HG03159 (cell line): ENCODE results near the gene SLC28A1.

Experiments used
- ATAC-seq: cut with Tn5 transposase; IDR thresholded peaks from one replicate; pipeline ENCODE4 v1.9.1; 2021; ENCODE audit warnings: mild to moderate bottlenecking, moderate library complexity; ENCODE audit not compliant: unreplicated experiment

The SLC28A1 gene

GRCh38 chr15:84988909-84989644 is 104.6 kb downstream of the SLC28A1 start:
- ATAC-seq: no peak

DNA sequence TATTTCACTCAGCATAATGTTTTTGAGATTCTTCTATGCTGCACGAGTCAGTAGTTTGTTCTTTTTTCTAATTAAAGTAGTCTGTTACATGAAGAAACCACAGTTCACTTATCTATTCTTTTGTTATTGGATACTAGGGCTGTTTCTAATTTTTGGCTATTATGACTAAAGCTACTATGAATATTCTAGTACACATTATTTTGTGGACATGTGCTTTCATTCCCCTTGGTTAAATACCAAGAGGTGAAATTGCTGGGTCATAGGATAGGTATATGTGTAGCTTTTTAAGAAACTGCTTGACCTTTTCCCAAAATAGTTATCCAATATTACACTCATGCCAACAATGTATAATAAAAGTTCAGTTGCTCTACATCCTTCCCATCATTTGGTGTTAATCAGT is 106.0 kb downstream of the SLC28A1 start:
- ATAC-seq: no peak

DNA sequence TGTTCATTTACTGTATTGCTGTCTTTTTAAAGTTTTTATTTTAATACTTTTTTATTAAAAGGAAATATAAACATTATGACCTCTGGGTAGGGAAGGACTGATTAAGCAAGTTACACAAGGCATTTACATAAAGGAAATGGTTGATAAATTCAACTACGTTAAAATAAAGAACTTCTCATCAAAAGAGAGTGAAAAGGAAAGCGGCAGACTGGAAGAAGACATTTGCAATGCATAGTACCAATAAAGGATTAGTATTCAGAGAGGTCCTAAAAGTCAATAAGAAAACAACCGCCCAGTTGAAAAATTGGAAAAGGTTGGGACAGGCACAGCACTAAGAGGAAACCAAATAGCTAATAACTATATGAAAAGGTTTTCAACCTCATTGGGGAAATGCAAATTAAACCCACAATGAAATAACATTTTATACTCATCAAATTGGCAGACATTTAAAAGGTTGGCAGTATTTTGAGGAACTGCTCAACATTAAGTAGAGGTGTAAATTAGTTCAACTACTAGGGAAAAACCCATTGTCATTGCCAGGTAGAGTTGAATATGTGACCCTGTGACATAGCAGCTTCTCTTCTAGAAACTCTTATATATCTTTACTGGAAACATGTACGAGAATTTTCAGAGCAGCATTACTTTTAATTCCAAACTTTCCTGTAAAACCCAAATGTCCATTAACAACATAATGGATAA is 106.7 kb downstream of the SLC28A1 start:
- ATAC-seq: no peak

DNA sequence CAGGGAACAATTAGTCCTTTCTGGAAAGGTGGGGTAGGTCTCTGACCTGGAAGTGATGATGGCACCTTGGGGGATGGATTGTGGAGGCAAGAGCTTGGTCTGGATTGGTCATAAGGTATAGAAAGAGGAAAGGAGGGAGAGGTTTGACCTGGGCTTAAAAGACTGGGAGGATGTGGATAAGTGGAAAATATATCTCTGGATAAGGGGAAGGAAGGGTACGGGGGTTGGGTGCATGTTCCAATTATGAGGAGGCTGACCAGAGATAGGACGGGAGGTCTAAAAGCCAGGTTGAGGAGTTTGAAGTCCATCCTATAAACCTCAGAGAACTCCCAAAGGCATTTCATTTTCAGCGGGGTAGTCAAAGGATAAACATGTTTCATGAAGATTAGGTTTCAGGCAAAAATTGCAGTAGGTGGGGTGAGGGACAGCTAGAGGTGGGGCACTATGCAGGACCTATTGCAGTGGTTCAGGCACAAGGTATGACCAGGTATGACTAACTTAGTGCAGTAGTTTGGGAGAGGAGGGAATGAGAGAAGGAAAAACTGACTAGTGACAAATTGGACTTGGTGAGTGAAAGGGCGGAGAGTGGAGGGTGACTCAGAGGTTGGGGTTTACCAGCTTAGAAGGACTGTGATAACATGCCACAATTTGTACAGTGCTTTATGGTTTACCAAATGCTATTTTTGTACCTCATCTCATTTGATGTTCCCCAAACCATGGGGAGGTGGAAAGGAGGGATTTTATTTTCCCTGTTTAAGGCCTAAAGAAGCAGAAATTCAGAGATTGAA is 107.9 kb downstream of the SLC28A1 start:
- no peak for ATAC-seq
